Skin of body (tissue), 2 donors: ENCODE measurements around the gene DIAPH3. TPM values are rescaled to one million over a fixed set of nuclear protein-coding genes. Genes with fewer than 3 reads are reported as not detected.

Source experiments
- DNase-seq: peaks from one replicate; lab custom pipeline; 2025; lab: John Stamatoyannopoulos, UW
- total RNA-seq: library from RNA; depleted of rRNA; stranded (reverse); fragments of >200 nt; gene quantifications from one replicate; pipeline ENCODE4 v1.2.3, GENCODE V29; 2014

DIAPH3 gene
- total RNA-seq, 1 donor from 2014 or later, result 7.1 TPM

- DNase-seq, result no peak
These were observed 284.4 kb downstream of the DIAPH3 start for GRCh38 chr13:59879281-59879680.

GRCh38 chr13:59877933-59878332 is 285.8 kb downstream of the DIAPH3 start:
- DNase-seq, result no peak

GRCh38 chr13:59874973-59875372 is 288.8 kb downstream of the DIAPH3 start:
- no peak for DNase-seq

GRCh38 chr13:59873856-59874255 is 289.9 kb downstream of the DIAPH3 start:
- no peak for DNase-seq

GRCh38 chr13:59873309-59873708 is 290.4 kb downstream of the DIAPH3 start:
- no peak for DNase-seq

- no peak for DNase-seq
These were observed 295.9 kb downstream of the DIAPH3 start for GRCh38 chr13:59867867-59868266.

GRCh38 chr13:59865398-59865797 is 298.3 kb downstream of the DIAPH3 start:
- no peak for DNase-seq

- DNase-seq, result no peak
These were observed 300.1 kb downstream of the DIAPH3 start for GRCh38 chr13:59863621-59864020.

- DNase-seq, result no peak
These were observed 302.1 kb downstream of the DIAPH3 start for GRCh38 chr13:59861676-59862075.

GRCh38 chr13:59856281-59856810 is 307.4 kb downstream of the DIAPH3 start:
- no peak for DNase-seq

- DNase-seq, result no peak
These were observed 316.7 kb downstream of the DIAPH3 start for GRCh38 chr13:59846845-59847620.

GRCh38 chr13:59843040-59843439 is 320.7 kb downstream of the DIAPH3 start:
- DNase-seq, result no peak

GRCh38 chr13:59842507-59842906 is 321.2 kb downstream of the DIAPH3 start:
- no peak for DNase-seq

- no peak for DNase-seq
These were observed 324.5 kb downstream of the DIAPH3 start for GRCh38 chr13:59839186-59839585.

GRCh38 chr13:59837101-59837500 is 326.6 kb downstream of the DIAPH3 start:
- DNase-seq, result no peak

- no peak for DNase-seq
These were observed 328.2 kb downstream of the DIAPH3 start for GRCh38 chr13:59835569-59835968.

GRCh38 chr13:59834801-59835200 is 328.9 kb downstream of the DIAPH3 start:
- DNase-seq, result no peak

GRCh38 chr13:59829690-59830089 is 334.0 kb downstream of the DIAPH3 start:
- no peak for DNase-seq

- DNase-seq, result no peak
These were observed 340.2 kb downstream of the DIAPH3 start for GRCh38 chr13:59823486-59823885.

GRCh38 chr13:59809564-59809963 is 354.2 kb downstream of the DIAPH3 start:
- DNase-seq, result no peak

- DNase-seq, result no peak
These were observed 356.9 kb downstream of the DIAPH3 start for GRCh38 chr13:59806801-59807200.

- no peak for DNase-seq
These were observed 362.4 kb downstream of the DIAPH3 start for GRCh38 chr13:59801107-59801880.

GRCh38 chr13:59793107-59793506 is 370.6 kb downstream of the DIAPH3 start:
- DNase-seq, result no peak
